Measurements from ENCODE around the gene CDON. TPM values are rescaled to one million over a fixed set of nuclear protein-coding genes. Genes with fewer than 3 reads are reported as not detected.

The CDON gene
- total and polyA plus RNA-seq, 2 of the 13 experiments (the other 11 are each of a cell fraction or from before 2014, with no cell fraction given), result 9.6 to 12.8 TPM

- TF ChIP-seq TERF1 (CRISPR knock-in tag; IDR thresholded peaks at IDR 0.05), result no peak
- TF ChIP-seq SMAD3 (CRISPR knock-in tag; IDR thresholded peaks at IDR 0.05), result no peak
- TF ChIP-seq, protein P1, sequence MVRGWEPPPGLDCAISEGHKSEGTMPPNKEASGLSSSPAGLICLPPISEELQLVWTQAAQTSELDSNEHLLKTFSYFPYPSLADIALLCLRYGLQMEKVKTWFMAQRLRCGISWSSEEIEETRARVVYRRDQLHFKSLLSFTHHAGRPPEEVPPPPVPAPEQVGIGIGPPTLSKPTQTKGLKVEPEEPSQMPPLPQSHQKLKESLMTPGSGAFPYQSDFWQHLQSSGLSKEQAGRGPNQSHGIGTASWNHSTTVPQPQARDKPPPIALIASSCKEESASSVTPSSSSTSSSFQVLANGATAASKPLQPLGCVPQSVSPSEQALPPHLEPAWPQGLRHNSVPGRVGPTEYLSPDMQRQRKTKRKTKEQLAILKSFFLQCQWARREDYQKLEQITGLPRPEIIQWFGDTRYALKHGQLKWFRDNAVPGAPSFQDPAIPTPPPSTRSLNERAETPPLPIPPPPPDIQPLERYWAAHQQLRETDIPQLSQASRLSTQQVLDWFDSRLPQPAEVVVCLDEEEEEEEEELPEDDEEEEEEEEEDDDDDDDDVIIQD (CRISPR knock-in tag; IDR thresholded peaks at IDR 0.05; ENCODE audit: low read depth), result no peak; the same call in 1 of the 2 replicates
- TF ChIP-seq TIGD3 (CRISPR knock-in tag; IDR thresholded peaks at IDR 0.05; ENCODE audit: borderline replicate concordance), result no peak
- no peak for TF ChIP-seq ZNF383 (CRISPR knock-in tag; IDR thresholded peaks at IDR 0.05; ENCODE audit: borderline replicate concordance)
- no peak for TF ChIP-seq ZNF30 (CRISPR knock-in tag; IDR thresholded peaks at IDR 0.05)
- TF ChIP-seq, protein P2, sequence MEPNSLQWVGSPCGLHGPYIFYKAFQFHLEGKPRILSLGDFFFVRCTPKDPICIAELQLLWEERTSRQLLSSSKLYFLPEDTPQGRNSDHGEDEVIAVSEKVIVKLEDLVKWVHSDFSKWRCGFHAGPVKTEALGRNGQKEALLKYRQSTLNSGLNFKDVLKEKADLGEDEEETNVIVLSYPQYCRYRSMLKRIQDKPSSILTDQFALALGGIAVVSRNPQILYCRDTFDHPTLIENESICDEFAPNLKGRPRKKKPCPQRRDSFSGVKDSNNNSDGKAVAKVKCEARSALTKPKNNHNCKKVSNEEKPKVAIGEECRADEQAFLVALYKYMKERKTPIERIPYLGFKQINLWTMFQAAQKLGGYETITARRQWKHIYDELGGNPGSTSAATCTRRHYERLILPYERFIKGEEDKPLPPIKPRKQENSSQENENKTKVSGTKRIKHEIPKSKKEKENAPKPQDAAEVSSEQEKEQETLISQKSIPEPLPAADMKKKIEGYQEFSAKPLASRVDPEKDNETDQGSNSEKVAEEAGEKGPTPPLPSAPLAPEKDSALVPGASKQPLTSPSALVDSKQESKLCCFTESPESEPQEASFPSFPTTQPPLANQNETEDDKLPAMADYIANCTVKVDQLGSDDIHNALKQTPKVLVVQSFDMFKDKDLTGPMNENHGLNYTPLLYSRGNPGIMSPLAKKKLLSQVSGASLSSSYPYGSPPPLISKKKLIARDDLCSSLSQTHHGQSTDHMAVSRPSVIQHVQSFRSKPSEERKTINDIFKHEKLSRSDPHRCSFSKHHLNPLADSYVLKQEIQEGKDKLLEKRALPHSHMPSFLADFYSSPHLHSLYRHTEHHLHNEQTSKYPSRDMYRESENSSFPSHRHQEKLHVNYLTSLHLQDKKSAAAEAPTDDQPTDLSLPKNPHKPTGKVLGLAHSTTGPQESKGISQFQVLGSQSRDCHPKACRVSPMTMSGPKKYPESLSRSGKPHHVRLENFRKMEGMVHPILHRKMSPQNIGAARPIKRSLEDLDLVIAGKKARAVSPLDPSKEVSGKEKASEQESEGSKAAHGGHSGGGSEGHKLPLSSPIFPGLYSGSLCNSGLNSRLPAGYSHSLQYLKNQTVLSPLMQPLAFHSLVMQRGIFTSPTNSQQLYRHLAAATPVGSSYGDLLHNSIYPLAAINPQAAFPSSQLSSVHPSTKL (CRISPR knock-in tag; IDR thresholded peaks at IDR 0.05), result peak; percentile 90
- TF ChIP-seq HHEX (CRISPR knock-in tag; IDR thresholded peaks at IDR 0.05), result no peak
- TF ChIP-seq ZFP36 (IDR thresholded peaks at IDR 0.05; ENCODE audit: borderline replicate concordance, low read depth, low read length, partially characterized antibody), result no peak
- TF ChIP-seq KDM4B (CRISPR knock-in tag; IDR thresholded peaks at IDR 0.05), result no peak
- 0 out of 2 replicates have a peak, but pooled peaks have one; percentile 13 for TF ChIP-seq ZNF703 (CRISPR knock-in tag; IDR thresholded peaks at IDR 0.05; ENCODE audit: borderline replicate concordance)
- TF ChIP-seq EED (CRISPR knock-in tag; IDR thresholded peaks at IDR 0.05), result no peak
- no peak for TF ChIP-seq AGO2 (optimal IDR thresholded peaks at IDR 0.05; ENCODE audit: low read depth, low read length)
- TF ChIP-seq ZBTB42 (CRISPR knock-in tag; IDR thresholded peaks at IDR 0.05), result no peak
- TF ChIP-seq MYC (CRISPR knock-in tag; IDR thresholded peaks at IDR 0.05; ENCODE audit: borderline replicate concordance), result peak; percentile 34; the same call in 1 of the 2 replicates
- peak; percentile 85; the same call in 1 of the 2 replicates for TF ChIP-seq MEIS2 (CRISPR knock-in tag; IDR thresholded peaks at IDR 0.05)
- no peak for TF ChIP-seq NFYC (CRISPR knock-in tag; IDR thresholded peaks at IDR 0.05)
Observed at GRCh38 chr11:126088999-126089398, 26.3 kb upstream of the CDON start (continued).

Measured in HepG2 (cell line).